Measurements from ENCODE around the gene DENND6B.

Gene DENND6B

GRCh38 chr22:50286701-50287318 lies 40.0 kb downstream of the DENND6B start:
- Histone ChIP-seq H3K4me3 (ENCODE audit: low read length) (no peak overlapping the region), H3K4me1 (ENCODE audit: low read length) (no peaks in the 10 kb centered on the region), H4K20me1 (ENCODE audit: insufficient read depth, low read length) (no peaks in the 10 kb centered on the region), H3K27ac (ENCODE audit: low read length) (no peak overlapping the region), H2AFZ (ENCODE audit: low read length) (no peak overlapping the region), H3F3A (ENCODE audit: insufficient read depth, low read length) (no peaks in the 10 kb centered on the region), H3K4me2 (ENCODE audit: low read depth, low read length) (no peak overlapping the region), H3K9me2 (replicated peaks; ENCODE audit: insufficient read depth, low read length) (no peaks in the 10 kb centered on the region), H3K79me2 (ENCODE audit: low read length) (no peaks in the 10 kb centered on the region), H3K36me3 (replicated peaks; ENCODE audit: insufficient read depth, low read length) (no peaks in the 10 kb centered on the region), H3K9me3 (replicated peaks; ENCODE audit: insufficient read depth, low read length) (no peaks in the 10 kb centered on the region), H3K27me3 (replicated peaks; ENCODE audit: insufficient read depth, low read length) (no peaks in the 10 kb centered on the region), H3K9ac (ENCODE audit: low read length) (no peak overlapping the region)
- no peak for DNase-seq
- TF ChIP-seq CTCF (IDR thresholded peaks at IDR 0.05; ENCODE audit: low read length): no peak
- TF ChIP-seq EZH2phosphoT487 (IDR thresholded peaks at IDR 0.05; ENCODE audit: low read length): no peak
- no peak for TF ChIP-seq EZH2 (optimal IDR thresholded peaks at IDR 0.05; ENCODE audit: low read depth, low read length)

GRCh38 chr22:50286275-50286674 lies 40.5 kb downstream of the DENND6B start:
- no peak overlapping the region for H3K27ac ChIP-seq (ENCODE audit: low read length)
- H3K4me3 ChIP-seq (ENCODE audit: low read length): no peak overlapping the region
- no peak for DNase-seq
- no peaks in the 10 kb centered on the region for H3K4me1 ChIP-seq (ENCODE audit: low read length)
- H3K9me2 ChIP-seq (replicated peaks; ENCODE audit: insufficient read depth, low read length): no peaks in the 10 kb centered on the region
- H3K9me3 ChIP-seq (replicated peaks; ENCODE audit: insufficient read depth, low read length): no peaks in the 10 kb centered on the region
- no peak overlapping the region for H2AFZ ChIP-seq (ENCODE audit: low read length)
- H3F3A ChIP-seq (ENCODE audit: insufficient read depth, low read length): no peaks in the 10 kb centered on the region
- TF ChIP-seq EZH2 (optimal IDR thresholded peaks at IDR 0.05; ENCODE audit: low read depth, low read length) (no peak), EZH2phosphoT487 (IDR thresholded peaks at IDR 0.05; ENCODE audit: low read length) (no peak), CTCF (IDR thresholded peaks at IDR 0.05; ENCODE audit: low read length) (no peak)
- no peaks in the 10 kb centered on the region for H3K27me3 ChIP-seq (replicated peaks; ENCODE audit: insufficient read depth, low read length)
- H3K4me2 ChIP-seq (ENCODE audit: low read depth, low read length): no peak overlapping the region
- H3K36me3 ChIP-seq (replicated peaks; ENCODE audit: insufficient read depth, low read length): no peaks in the 10 kb centered on the region
- no peaks in the 10 kb centered on the region for H3K79me2 ChIP-seq (ENCODE audit: low read length)
- H4K20me1 ChIP-seq (ENCODE audit: insufficient read depth, low read length): no peaks in the 10 kb centered on the region
- no peak overlapping the region for H3K9ac ChIP-seq (ENCODE audit: low read length)

- no peaks in the 10 kb centered on the region for H3K9me3 ChIP-seq (replicated peaks; ENCODE audit: insufficient read depth, low read length)
- H3K27ac ChIP-seq (ENCODE audit: low read length): no peak overlapping the region
- no peak overlapping the region for H3K4me3 ChIP-seq (ENCODE audit: low read length)
- H3K79me2 ChIP-seq (ENCODE audit: low read length): no peaks in the 10 kb centered on the region
- H3K9ac ChIP-seq (ENCODE audit: low read length): no peak overlapping the region
- no peaks in the 10 kb centered on the region for H4K20me1 ChIP-seq (ENCODE audit: insufficient read depth, low read length)
- H3K9me2 ChIP-seq (replicated peaks; ENCODE audit: insufficient read depth, low read length): no peaks in the 10 kb centered on the region
- H3K4me2 ChIP-seq (ENCODE audit: low read depth, low read length): no peak overlapping the region
- no peaks in the 10 kb centered on the region for H3F3A ChIP-seq (ENCODE audit: insufficient read depth, low read length)
- H2AFZ ChIP-seq (ENCODE audit: low read length): no peak overlapping the region
- no peak for DNase-seq
- TF ChIP-seq EZH2 (optimal IDR thresholded peaks at IDR 0.05; ENCODE audit: low read depth, low read length) (no peak), CTCF (IDR thresholded peaks at IDR 0.05; ENCODE audit: low read length) (no peak), EZH2phosphoT487 (IDR thresholded peaks at IDR 0.05; ENCODE audit: low read length) (no peak)
- no peaks in the 10 kb centered on the region for H3K4me1 ChIP-seq (ENCODE audit: low read length)
- H3K36me3 ChIP-seq (replicated peaks; ENCODE audit: insufficient read depth, low read length): no peaks in the 10 kb centered on the region
- no peaks in the 10 kb centered on the region for H3K27me3 ChIP-seq (replicated peaks; ENCODE audit: insufficient read depth, low read length)
Observed at GRCh38 chr22:50285568-50286229, 41.1 kb downstream of the DENND6B start.

All from MM.1S (cell line).